ENCODE data around the gene HP1BP3.

DNA sequence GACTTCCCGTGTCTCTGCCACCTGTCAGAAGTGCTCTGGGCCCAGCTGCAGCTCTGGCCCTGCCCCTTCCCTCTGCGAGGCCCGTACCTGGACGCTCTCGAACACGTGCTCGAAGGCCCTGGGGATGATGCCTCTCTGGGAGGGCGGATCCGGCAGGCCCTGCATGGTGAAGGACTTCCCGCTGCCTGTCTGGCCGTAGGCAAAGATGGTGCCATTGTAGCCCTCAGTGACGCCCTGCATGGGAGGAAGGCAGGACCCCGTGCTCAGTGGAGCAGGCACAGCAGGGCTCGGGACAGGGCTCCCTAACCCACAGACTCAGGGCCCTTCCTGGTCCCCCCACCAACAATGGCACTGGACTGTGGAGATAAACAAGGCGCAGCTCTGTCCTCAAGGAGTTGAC, 71.7 kb downstream of the HP1BP3 start:
- TF ChIP-seq CTCF (IDR thresholded peaks at IDR 0.05) (no peak), EZH2phosphoT487 (IDR thresholded peaks at IDR 0.05) (no peak)
